CD4-positive, alpha-beta T cell treated with Interleukin-15 for 1 hour (primary cell): ENCODE measurements around the gene TELO2.

Source experiments
- DNase-seq: peaks from one replicate; pipeline ENCODE4 v3.0.0-alpha.2; 2020

TELO2 gene

DNA sequence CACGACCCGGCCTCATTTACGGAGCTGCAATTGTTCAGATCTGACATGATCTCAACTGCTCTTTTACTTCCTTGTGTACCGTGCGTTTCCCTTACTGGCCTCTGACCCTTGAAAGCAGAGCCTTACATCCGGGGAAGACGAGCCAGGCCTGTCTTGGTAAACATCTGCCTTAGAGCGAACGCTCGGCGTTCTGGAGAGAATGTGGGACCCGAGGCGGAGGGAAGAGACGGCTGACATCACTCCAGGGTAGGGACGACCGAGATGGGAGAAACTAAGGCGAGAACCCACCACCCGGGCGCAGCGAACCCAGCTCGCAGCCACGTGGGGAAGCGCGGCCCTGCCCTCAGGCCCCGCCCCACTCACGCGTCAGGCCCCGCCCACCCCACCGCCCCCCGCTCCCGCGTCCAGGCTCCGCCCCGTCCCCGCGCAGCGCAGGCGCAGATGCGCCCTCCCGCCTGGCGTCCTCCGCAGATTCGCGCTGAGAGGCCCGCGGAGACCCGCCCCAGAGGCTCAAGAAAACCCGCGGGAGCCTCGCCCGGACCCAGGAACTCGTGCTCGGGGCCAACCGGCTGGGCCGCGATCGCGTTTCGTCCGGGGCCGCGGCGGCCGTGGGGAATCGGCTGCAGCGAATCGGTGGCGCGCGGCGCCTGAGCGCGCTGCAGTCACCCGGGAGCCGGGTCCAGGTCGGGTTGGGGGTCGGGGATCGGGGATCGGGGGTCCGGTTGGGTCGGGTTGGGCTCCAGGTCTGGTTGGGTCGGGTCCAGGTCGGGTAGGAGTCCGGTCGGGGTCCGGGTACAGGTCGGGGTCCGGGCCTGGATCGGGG is at the start of gene TELO2:
Gene TELO2 (plus strand): TSS at position 438 of the 823 bp plus-strand sequence. CDS start 922 bp downstream, outside the sequence.
- peak; percentile 83 for DNase-seq

DNA sequence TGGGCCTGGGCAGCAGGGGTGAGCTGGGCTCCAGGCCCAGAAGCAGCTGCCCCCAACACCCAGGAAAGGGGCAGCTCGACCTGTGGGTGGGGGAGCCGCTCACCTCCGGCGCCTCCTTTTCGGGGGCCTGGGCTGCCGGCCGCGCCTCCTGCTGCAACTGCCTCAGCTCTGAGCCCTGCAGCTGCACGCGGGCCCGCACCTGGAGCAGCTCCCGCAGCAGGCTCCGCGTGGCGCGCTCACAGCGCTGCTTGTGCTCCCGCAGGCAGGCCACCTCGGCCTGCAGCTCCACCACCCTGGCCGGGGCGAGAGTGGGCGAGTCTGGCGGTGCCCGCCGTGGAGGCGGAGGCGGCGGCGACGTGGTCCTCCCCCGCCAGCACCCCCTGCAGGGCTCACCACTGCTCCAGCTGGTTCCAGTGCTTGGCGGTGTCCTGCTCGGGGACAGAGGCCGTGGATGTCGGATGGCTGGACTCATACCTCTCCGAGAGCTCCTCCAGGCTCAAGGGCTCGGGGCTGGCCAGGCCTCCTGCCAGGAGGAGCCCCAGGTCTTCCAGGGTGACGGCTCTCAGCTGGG is 49.7 kb upstream of the TELO2 start:
- no peak for DNase-seq

DNA sequence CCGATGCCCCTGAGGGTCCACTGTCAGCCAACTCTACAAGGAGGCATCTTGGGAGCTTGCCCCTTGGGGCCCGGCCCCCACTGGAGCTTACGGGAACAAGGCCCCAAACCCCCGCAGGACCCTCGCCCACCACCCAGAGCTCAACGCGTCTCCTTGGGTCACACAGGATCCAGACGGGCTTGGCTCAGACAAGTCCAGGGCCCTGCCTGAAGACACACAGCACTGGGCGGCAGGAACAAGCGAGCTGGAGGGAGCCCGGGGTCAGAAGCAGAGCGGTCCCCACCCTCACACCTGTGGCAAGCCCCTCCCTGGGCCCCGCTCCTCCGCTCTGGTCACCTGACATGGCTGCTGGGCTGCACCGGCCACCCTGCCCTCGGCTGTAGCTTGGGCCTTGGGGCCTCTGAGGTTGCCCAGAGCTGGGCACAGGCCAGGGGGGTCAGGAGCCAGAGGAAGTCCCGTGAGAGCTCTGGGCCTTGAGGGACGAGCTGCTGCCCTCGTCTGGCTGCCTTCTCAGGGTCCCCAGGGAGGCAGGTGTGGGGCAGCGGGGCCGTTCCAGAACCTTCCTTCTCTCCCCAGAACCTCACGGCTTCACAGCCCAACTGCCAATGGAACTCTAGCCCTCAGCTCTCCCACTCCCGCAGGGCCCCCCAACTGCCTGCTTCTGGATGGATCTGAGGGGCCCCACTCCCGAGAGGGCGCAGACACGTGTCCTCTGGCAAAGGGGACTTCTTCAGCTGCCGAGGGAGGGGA is 49.0 kb upstream of the TELO2 start, which contains the start of gene CCDC154:
Gene CCDC154 (minus strand): TSS at position 577 of the 750 bp plus-strand sequence. CDS start 234 bp downstream, at position 343.
- DNase-seq = no peak

DNA sequence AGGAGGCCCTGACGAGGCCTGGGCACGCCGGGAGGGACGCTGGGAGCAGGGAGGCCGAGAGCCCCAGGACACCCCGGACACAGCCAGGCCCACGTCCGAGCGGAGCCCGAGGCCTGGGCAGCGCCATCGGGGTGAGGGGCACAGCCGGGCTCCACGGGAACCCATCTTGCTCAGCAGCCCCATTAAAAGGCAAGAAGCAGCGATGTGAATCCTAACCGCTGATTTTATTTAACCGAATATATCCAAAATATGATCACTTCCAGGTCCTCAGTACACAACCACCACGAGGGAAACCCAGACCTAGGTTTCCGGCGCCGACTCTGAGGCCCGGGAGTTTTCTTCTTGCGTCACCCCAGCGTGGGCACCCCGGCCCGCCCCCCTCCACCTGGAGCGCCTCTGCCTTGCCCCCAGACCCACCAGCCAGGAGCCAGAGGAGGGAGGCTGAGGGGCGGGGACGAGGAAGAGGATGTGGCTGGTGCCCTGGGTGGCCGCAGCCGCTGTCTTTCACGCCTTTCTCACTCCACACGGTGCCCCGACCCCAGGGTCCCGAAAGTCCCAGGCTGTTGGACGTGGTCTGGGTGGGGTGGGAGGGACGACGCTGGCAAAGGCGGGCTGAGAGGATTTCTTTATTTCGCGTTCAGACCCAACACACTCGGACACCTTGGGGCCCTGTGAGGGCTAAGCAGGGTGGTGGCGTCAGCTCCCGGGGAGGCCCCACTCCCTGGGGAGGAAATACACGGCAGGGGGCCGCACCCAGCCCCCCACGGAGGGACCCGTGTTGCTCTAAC is 48.2 kb upstream of the TELO2 start:
- peak; percentile 30 for DNase-seq

DNA sequence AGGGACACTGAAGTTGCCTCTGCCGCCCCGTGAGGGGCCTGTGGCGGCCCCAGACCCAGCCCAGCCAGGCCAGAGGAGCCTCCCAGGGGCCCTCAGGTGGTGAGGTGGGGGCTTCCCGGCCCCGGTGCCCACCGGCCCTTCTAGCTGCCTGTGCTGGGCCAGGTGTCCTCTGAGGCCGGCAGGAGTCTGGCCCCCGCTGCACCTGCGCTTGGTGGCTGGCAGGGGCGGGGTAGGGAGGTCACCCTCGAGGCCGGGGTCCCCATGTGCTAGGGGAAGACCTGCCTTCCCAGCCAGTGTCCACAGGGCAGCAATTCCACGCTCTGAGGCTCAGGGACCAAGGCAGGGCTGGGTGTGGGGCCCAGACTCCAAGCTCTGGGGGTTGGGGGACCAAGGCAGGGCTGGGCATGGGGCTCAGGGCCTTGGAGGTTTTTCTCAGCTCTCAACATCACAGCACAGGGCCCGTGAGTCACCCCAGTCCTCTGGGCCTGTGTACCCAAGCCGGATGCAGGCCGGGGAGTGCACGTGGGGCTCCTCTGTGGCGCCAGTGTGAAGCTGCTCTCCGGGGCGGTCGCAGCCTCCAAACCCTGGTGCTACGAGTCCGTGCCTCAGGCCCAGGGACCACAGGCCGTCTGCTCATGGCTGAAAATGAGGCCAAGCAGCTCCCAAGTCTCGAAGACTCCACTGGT is 47.5 kb upstream of the TELO2 start:
- DNase-seq = no peak

DNA sequence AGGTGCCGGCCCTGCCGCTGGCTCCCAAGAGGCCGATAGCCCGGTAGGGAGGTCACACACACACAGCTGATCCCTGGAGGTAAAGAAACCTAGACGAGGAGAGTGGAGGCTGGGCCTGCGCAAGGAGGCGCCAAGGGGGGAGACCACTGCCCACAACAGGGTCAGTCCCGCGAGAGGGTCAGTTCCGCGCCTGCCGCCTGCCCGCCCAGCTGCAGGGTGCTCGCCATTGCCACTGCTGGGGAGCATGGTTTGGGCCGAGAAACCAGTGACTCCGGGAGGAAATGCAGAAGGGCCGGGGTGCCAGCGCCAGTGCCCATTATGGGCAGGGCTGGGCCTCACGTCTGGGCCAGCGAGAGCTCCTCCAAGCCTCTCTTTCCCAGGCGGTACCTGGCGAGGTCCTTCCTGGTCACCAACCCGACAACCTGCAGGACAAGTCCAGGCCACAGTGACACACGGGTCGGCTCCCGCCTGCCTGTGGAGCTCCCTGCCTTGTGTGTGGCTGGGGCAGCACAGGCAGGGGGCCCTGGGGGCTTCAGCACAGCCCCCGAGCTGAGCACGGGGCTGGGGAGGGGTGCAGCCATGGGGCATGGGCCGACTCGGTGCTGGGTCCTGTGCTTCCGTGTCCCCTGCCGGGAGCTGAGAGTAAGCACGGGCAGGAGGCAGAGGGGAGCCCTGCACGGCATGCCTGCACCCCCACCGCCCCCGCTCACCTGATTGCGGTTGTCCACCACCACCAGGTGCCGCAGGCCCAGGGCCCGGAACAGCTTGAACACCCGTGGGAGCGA is 46.7 kb upstream of the TELO2 start:
- no peak for DNase-seq

DNA sequence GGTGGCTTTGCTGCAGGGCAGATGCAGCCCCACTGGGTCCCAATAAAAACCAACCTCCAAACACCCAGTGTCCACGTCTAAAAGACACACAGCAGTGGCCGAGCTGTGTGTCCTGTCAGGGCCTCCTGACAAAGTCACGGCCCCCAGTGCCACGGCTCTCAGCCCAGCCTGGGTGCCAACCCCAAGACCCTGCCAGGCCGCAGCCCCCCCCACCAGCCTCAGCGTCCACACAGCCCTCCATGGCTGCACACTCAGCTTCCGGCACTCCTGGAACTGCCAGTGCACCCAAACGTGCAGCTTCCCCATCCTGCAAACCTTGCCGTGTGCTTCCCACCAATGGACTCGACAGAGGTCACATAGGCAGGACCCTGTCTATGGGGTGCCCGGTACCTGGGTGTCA is 45.2 kb upstream of the TELO2 start:
- DNase-seq = no peak

DNA sequence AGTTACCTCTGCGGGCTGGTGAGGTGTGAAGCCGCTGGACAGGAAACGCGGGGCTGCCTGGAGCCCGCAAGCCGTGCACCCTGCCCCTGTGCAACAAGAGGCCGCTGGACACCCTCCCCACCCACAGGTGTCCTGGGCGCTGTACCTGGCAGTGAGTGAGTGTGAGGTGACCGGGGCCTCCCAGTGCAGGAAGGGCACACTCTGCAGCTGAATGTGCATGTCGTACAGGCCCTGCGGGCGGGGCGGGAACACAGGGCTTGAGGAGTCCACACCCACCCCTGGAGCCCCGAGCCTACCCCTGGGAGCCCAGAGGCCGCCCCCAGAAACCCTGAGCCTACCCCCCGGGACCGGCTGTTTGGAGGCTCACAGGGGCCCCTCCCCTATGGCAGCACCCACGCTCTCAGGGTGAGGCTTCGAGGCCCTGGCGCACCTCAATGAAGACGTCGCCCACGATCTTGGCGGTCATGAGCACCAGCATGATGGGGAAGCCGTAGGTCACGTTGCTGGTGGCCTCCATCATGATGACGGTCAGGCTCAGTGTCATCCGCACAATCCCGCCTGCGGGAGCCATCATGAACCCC is 44.5 kb upstream of the TELO2 start:
- no peak for DNase-seq

DNA sequence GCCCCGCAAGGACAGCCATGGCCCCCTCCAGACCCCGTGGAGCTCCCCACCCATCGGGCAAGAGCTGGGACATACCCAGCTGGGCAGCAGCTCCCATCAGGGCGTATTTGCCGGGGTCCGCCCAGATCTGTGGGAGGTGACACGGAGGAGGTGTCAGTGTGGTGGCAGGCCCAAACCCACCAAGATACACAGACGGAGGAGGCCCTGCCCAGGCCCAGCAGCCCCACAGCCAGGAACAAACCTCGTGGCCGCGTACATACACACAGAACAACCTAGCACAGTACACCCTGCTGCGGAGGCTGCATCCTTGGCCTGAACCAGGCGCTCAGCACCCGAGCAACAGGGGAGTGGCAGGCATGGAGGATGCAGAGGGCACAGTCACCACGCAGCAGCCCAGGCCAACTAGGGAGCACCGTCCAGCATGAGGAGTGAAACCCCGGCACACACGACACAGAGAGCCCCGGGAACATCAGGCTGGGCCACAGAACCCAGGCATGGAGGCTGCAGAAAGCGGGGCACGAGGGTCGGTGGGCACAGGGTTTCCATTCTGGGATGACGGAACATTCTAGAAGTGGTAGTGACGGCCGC is 43.9 kb upstream of the TELO2 start:
- DNase-seq = no peak

DNA sequence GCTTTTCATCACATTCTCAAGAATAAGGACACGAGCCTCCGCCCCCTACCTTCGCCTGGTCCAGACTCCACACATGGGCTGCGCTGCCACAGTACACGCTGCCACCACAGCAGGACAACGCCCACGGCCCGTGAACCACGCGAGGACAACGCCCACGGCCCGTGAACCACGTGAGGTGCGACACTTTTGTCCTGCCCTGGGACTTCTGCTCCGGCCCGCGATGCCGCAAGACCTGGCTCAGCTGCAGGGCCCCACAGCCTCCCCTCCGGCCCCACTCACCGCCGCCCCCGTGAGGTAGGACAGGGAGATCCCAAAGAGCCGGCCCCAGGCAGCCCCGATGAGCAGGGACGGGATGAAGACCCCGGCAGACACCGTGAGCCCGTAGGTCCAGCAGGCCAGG is 42.9 kb upstream of the TELO2 start:
- no peak for DNase-seq

DNA sequence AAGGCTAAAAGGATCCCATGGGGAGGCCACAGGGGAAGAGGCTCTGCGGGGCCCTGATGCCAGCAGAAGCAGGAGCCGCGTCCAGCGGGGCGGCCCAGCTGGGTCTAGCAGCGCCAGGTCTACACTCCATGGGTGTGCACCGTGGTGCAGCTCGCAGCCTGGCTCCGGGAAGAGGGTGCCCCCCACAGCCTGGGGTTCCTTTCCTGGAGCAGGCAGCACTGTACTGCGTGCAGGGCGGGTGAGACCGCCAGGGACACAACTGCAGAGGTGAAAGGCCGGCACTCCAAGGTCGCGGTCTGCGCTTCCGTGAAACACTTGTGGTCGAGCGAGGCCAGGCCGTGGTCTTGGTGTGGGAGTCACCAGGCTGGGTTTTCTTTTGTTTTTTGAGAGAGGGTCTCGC is 42.3 kb upstream of the TELO2 start:
- no peak for DNase-seq

DNA sequence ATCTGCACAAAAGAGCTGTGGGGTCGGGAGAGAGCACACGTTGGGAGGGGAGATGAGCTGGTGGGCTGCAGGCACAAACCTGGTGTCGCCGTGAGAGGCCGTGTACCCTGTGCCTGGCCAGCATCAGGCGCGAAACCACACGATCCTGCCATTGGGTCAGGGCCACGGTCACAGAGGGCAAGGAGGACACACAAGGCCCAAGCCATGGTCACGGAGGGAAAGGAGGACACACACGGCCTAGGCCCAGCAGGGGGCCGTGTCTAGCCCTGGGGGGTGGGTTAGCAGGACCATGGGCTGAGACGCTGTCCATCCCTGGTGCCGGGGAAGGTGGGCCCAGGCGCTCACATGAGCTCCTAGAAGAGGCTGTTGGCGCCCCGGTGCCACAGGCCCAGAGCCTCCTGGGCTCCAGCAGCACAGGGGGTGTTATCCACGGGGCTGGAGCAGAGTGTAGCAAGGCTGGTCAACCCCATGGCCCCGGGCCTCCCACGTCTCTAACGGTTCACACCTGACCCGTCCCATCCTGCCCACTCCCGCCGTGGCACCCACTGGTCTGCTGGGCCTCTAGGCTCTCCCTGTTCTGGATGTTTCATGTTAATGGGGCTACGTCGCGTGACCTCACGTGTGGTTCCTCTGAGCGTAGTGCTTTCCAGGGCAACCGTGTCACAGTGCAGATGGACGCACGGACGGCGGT is 41.3 kb upstream of the TELO2 start:
- no peak for DNase-seq

DNA sequence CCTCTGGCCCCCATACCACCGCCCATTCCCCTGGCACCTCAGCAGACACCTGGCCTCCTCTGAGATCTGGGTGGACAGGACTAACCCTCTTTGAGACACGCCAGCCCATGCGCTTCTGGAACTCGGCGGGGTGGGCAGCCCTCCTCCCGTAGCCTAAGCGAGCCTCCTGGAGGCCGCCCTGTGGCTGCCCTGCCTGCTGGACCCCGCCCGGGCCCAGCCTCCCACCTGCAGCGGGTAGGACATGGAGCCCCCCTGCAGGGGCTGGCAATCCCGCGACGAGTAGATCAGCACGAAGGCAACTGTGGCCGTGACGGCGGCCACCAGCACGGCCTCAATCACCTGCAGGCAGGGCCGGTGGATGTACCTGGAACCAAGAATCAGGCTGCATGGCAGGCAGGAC is 40.6 kb upstream of the TELO2 start:
- DNase-seq = no peak

DNA sequence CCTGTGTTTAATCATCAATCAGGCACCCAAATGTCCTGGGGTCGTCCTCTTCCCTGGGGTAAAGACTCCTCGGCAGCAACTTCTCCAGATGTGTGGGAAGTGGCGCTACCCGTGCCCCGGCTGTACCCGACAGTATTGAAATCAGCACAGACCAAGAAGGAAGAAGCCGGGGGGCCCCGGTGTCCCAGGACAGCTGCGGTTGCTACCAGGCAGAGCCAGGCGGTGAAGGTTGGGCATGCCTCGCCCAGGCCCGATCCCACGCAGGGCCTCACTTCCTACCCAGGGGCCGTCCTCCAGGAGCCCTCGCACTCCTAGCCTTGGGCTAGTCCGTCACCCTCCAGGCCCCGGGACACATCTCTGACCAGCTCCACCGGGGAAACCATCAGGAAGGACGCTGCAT is 39.8 kb upstream of the TELO2 start:
- DNase-seq = no peak

DNA sequence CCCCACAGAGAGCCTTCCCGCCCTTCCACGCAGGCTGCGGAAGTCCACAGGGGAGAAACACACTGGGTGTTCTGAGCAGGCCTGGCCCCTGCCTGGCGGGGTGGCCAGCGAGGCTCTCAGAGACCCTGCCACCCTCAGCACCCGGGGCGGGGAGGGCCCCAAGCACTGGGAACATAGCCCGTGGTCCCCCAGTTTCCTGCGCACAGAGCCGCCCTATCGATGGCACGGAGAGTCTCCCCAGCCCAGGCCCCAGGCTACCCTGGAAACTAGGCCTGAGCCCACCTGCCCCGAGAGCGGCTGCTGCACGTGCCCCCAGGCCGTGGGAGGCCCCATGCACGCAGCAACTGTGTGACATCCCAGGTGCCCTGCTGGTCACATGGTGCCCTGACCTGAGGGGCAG is 38.6 kb upstream of the TELO2 start:
- no peak for DNase-seq

DNA sequence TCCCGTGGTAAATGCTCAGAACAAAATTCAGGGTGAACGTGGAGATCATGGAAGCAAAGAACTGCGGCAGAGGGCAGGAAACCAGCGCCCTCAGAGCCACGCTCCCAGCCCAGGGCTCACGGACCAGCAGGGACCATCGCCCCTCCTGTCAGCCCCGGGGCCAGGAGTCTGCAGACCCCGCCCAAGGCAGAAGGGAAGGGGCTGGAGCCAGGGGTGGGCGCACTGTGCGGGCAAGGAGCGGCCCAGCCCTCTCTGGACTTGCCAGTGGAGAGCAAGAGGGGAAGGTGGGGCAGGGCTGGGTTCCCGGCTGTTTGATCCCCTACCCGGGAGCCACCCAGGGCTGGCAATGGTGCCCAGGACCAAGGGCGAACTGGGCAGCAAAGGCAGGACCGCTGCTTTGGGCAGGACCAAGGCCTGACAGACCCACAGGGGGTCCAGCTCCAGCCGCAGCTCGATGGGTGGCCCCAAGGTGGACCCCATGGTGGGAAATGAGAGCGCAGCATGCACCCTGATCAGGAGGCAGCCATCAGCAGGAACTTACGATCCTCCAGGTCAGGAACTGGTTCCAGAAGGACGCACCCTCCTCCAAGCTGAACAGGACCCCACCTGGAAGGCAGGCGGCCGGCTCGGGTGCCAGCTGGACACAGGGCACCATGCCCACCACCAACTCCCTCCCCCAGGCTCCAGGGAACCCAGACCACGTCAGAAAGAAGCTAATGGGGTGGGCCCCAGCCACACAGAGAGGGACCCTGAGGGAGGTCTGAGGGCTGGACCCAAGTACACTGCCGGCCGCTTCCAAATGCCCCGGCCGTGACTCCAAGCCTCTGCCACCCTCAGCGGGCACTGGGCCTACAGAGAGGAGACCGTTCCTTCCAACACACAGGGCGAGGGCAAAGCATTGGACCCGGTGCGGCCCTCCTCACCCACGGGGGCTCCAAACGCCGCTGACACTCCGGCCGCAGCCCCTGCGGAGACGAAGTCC is 37.7 kb upstream of the TELO2 start:
- DNase-seq = no peak

DNA sequence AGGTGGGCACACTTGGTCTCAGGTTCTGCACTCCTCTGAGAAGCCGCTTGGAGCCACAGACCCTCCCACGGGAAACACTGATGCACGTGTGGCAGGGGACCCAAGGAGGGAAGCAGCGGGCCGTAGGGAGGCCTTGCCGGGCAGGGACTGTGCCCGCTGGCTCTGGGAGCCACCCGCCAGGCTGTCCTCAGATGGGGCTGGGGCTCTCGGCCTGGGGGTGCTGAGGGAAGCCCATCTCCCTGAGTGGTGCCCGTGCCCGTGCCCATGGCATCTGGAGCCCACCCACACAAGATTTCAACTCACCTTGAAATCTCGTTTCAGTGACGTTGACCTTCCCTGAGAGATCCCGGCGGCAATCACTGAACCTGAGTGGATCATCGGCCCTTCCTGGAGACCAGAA is 36.2 kb upstream of the TELO2 start:
- DNase-seq = no peak

DNA sequence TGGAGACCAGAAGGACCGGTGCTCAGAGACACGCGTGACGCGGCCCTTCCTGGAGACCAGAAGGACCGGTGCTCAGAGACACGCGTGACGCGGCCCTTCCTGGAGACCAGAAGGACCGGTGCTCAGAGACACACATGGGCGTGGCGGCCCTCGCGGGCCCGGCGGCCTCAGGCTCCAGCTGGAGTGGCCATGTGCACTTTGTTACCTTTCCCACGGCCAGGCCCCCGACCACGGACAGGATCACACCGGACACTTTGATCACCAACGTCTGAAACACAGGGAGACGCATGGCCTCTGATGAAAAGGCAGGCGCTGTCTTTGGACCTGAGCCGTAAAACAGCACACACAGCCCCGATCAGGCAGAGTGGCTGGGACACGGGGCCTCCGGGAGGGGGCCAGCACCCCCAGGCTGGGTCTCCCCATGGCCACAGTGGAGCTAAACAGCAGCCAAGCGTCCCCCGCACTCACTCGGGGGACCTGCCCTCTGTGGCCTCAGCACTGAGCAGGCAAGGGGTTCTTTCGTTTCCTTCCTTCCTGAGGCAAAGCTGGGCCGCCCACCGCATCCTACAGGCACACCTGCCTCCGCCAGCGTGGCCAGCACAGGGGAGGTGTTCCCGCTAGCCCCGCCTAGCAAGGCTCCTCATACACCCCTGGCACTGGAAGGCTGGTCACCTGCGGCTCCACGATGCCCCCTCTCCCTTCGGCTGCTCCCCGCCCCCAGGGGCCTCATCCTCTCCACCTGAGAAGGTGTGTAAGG is 35.5 kb upstream of the TELO2 start:
- no peak for DNase-seq
